PC-3 (cell line): ENCODE results near the gene FMNL3. TPM values are rescaled to one million over a fixed set of nuclear protein-coding genes. Genes with fewer than 3 reads are reported as not detected.

Experiments
- ATAC-seq: fragments of 200-7000 bp; cut with Tn5 transposase; 2 replicates; pipeline ENCODE4 v1.9.1; 2020; ENCODE audit warnings: mild to moderate bottlenecking, moderate library complexity
- BruUV-seq: library from RNA; stranded (reverse); fragments of 400-500 nt; replicated peaks from 2 replicates; lab custom pipeline; 2021; lab: Mats Ljungman, UMichigan
- CTCF ChIA-PET: fragments of 300-600 bp; sonication (Branson Sonifier 250); formaldehyde crosslinking; loops from one replicate; lab custom pipeline; 2022; ENCODE audit warnings: antibody characterized with exemption; lab: Charles Lee
- POLR2A ChIA-PET: fragments of 300-600 bp; sonication (Branson Sonifier 250); formaldehyde crosslinking; loops from one replicate; lab custom pipeline; 2022; ENCODE audit warnings: antibody characterized with exemption; ENCODE audit not compliant: unreplicated experiment; lab: Charles Lee
- DNase-seq: peaks from one replicate; pipeline ENCODE4 v3.0.0-alpha.2; 2015
- H2AFZ ChIP-seq: fragments of 300-600 bp; sonication (generic); 2 replicates; pipeline ENCODE4 v1.6.0; 2016; ENCODE audit warnings: antibody characterized with exemption, low read length
- H3F3A ChIP-seq: fragments of 300-600 bp; sonication (generic); one replicate; pipeline ENCODE4 v1.6.0; 2017; ENCODE audit warnings: antibody characterized with exemption, low read length, control low read depth, mild to moderate bottlenecking; ENCODE audit not compliant: unreplicated experiment
- H3K27ac ChIP-seq: fragments of 300-600 bp; sonication (generic); 2 replicates; pipeline ENCODE4 v1.5.1; 2016; ENCODE audit warnings: mild to moderate bottlenecking, low read length
- H3K27me3 ChIP-seq: fragments of 300-600 bp; sonication (generic); 2 replicates; pipeline ENCODE4 v1.6.1; 2016; ENCODE audit warnings: low read length, mixed read lengths
- H3K36me3 ChIP-seq: fragments of 300-600 bp; sonication (generic); 2 replicates; pipeline ENCODE4 v1.6.1; 2016; ENCODE audit warnings: low read depth, mixed run types, low read length, mixed read lengths
- H3K4me1 ChIP-seq: fragments of 300-600 bp; sonication (generic); 2 replicates; pipeline ENCODE4 v1.5.1; 2016; ENCODE audit warnings: low read length; ENCODE audit not compliant: insufficient read depth
- H3K4me2 ChIP-seq: fragments of 300-600 bp; sonication (generic); 2 replicates; pipeline ENCODE4 v1.6.0; 2016; ENCODE audit warnings: low read length
- H3K4me3 ChIP-seq: fragments of 300-600 bp; sonication (generic); 2 replicates; pipeline ENCODE4 v1.5.1; 2016; ENCODE audit warnings: mild to moderate bottlenecking, low read length, mixed read lengths
- H3K79me2 ChIP-seq: fragments of 300-600 bp; sonication (generic); 2 replicates; pipeline ENCODE4 v1.6.1; 2017; ENCODE audit warnings: low read length, mixed read lengths
- H3K9ac ChIP-seq: fragments of 300-600 bp; sonication (generic); 2 replicates; pipeline ENCODE4 v1.6.0; 2016; ENCODE audit warnings: mild to moderate bottlenecking, low read length
- H3K9me2 ChIP-seq: fragments of 300-600 bp; sonication (generic); replicated peaks from 2 replicates; pipeline ENCODE4 v1.6.1; 2016; ENCODE audit warnings: mixed run types, low read length, mixed read lengths
- H3K9me3 ChIP-seq: fragments of 300-600 bp; sonication (generic); 2 replicates; pipeline ENCODE4 v1.6.1; 2016; ENCODE audit warnings: low read length, mixed read lengths
- H4K20me1 ChIP-seq: fragments of 300-600 bp; sonication (generic); 2 replicates; pipeline ENCODE4 v1.6.1; 2016; ENCODE audit warnings: low read length, mixed read lengths
- CTCF ChIP-seq: fragments of 300-600 bp; sonication (generic); conservative IDR thresholded peaks from 2 replicates; pipeline ENCODE4 v1.5.1; 2017; ENCODE audit warnings: antibody characterized with exemption, low read depth, mild to moderate bottlenecking, low read length
- EZH2 ChIP-seq: fragments of 300-600 bp; sonication (generic); IDR thresholded peaks from one replicate; pipeline ENCODE4 v1.6.1; 2017; ENCODE audit warnings: antibody characterized with exemption, mild to moderate bottlenecking, low read length; ENCODE audit not compliant: unreplicated experiment
- EZH2phosphoT487 ChIP-seq: fragments of 300-600 bp; sonication (generic); IDR thresholded peaks from 2 replicates; pipeline ENCODE4 v1.6.1; 2018; ENCODE audit warnings: mild to moderate bottlenecking, antibody characterized with exemption, low read length, borderline replicate concordance
- intact Hi-C: fragments of 100-400 bp; cut with micrococcal nuclease; formaldehyde crosslinking; loops from 2 replicates; pipeline ENCODE4 v1.9.0; 2023
- total RNA-seq: library from RNA; depleted of rRNA; stranded (reverse); fragments of >200 nt; gene quantifications from 2 replicates; pipeline ENCODE4 v1.2.3, GENCODE V29; 2014

FMNL3 gene
- total RNA-seq, 1 experiment from 2014 or later = 6.2 TPM

- Histone ChIP-seq H3K27me3 (no peaks in the 10 kb centered on the region), H2AFZ (peak overlapping the region; percentile 84), H4K20me1 (no peaks in the 10 kb centered on the region), H3K27ac (peak overlapping the region; percentile 45), H3K79me2 (no peaks in the 10 kb centered on the region), H3K9me2 (no peaks in the 10 kb centered on the region), H3K4me3 (peak overlapping the region; percentile 75), H3K4me2 (peak overlapping the region; percentile 99), H3K9me3 (no peaks in the 10 kb centered on the region), H3K9ac (peak overlapping the region; percentile 75; the same call in 1 of the 2 replicates), H3K36me3 (no peaks in the 10 kb centered on the region), H3K4me1 (peaks cover 45% of the 10 kb centered on the region), H3F3A (peaks cover 6% of the 10 kb centered on the region)
- ATAC-seq (no peak), DNase-seq (no peak)
- BruUV-seq = no TSS peak
- ChIA-PET POLR2A (no interaction called here), CTCF (no interaction called here)
- intact Hi-C loops = no loop called here
- no peak for TF ChIP-seq EZH2
- no peak for TF ChIP-seq CTCF
- TF ChIP-seq EZH2phosphoT487 = no peak
Measured at GRCh38 chr12:49621651-49622500, 85.3 kb downstream of the FMNL3 start.

GRCh38 chr12:49619286-49619685, 87.9 kb downstream of the FMNL3 start:
- Histone ChIP-seq H3K4me3 (no peak overlapping the region), H3K9me2 (no peaks in the 10 kb centered on the region), H4K20me1 (no peaks in the 10 kb centered on the region), H3K27me3 (no peaks in the 10 kb centered on the region), H2AFZ (no peak overlapping the region), H3K4me1 (peaks cover 30% of the 10 kb centered on the region), H3K79me2 (no peaks in the 10 kb centered on the region), H3K4me2 (no peak overlapping the region), H3K9me3 (no peaks in the 10 kb centered on the region), H3K9ac (no peak overlapping the region), H3K27ac (no peak overlapping the region), H3F3A (peaks cover 5% of the 10 kb centered on the region), H3K36me3 (no peaks in the 10 kb centered on the region)
- ChIA-PET CTCF (no interaction called here), POLR2A (interaction anchor here (0.6 kb wide), 1 partner anchor 32 kb away, joined by 8 read pairs; no protein-coding TSS in a partner anchor)
- TF ChIP-seq CTCF (no peak), EZH2phosphoT487 (no peak), EZH2 (no peak)
- ATAC-seq = no peak
- intact Hi-C loops = no loop called here
- DNase-seq = peak; percentile 58
- BruUV-seq = no TSS peak

GRCh38 chr12:49618576-49618975, 88.6 kb downstream of the FMNL3 start:
- no peak for ATAC-seq
- BruUV-seq = no TSS peak
- TF ChIP-seq EZH2 (no peak), CTCF (no peak), EZH2phosphoT487 (no peak)

More at GRCh38 chr12:49618576-49618975, 88.6 kb downstream of the FMNL3 start:
- intact Hi-C loops = no loop called here
- Histone ChIP-seq H4K20me1 (no peaks in the 10 kb centered on the region), H3K9me3 (no peaks in the 10 kb centered on the region), H3K4me1 (peaks cover 25% of the 10 kb centered on the region), H3K9me2 (no peaks in the 10 kb centered on the region), H3K27ac (no peak overlapping the region), H3K4me3 (no peak overlapping the region), H3K79me2 (no peaks in the 10 kb centered on the region), H3K9ac (no peak overlapping the region), H3K36me3 (no peaks in the 10 kb centered on the region), H3K4me2 (no peak overlapping the region), H2AFZ (no peak overlapping the region), H3K27me3 (no peaks in the 10 kb centered on the region), H3F3A (no peaks in the 10 kb centered on the region)
- DNase-seq = no peak
- ChIA-PET CTCF (interaction anchor here (0.6 kb wide), 1 partner anchor 295 kb away, joined by 5 read pairs; no protein-coding TSS in a partner anchor), POLR2A (no interaction called here)
